Cerebellar cortex (tissue), 1 donor: ENCODE results near the gene CD33.

ENCODE experiments used
- DNase-seq: peaks from one replicate; pipeline ENCODE4 v3.0.0-alpha.2; 2015; ENCODE audit warnings: low spot score

CD33 gene

DNA sequence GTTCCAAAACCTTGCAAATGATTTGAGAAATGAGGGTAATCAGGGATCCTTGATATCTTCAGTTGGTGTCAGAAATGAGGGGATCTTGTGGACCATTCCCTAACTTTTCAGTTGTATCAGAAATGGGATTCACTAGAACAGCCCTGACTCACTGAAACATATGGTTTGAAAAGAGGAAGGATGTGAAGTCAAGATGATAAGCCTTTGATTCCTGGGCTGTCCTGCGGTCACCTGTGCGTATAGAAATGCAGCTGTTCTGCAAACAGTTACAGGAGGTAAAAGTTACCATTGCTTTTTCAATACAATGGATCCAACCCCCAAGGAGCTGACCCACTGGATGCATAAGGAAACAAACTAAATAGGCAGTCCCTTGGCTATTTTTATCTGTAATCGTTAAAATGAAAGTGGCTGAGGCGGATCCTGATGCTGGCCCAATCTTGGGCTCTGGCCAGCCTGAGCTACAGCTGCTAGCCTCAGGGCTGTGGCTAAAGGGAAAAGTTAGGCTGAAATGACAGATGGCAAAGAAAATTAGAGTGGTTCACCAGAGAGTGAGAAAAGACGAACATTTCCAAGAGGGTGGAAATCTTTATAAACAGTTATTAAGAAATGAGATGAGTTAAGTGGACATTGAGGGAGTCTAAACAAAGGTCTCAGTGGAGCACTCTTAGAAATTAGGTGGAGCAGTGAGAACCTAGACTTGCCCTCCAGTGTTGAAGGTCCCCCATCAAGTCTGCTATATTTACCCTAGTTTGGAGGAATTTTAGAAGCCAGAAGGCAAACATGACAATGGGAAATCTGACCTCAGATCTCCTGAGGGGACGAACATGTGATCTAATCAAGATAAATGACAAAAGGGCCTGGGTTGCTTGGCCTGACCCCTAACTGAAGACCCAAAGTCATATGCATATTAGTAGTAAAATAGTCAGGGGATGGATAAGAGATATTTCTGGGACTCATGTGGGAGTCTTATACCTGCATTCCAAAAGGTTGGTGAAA is 33.6 kb downstream of the CD33 start:
- DNase-seq, result no peak

- DNase-seq, result peak; percentile 91
Observed at GRCh38 chr19:51259348-51260245, 34.7 kb downstream of the CD33 start.

DNA sequence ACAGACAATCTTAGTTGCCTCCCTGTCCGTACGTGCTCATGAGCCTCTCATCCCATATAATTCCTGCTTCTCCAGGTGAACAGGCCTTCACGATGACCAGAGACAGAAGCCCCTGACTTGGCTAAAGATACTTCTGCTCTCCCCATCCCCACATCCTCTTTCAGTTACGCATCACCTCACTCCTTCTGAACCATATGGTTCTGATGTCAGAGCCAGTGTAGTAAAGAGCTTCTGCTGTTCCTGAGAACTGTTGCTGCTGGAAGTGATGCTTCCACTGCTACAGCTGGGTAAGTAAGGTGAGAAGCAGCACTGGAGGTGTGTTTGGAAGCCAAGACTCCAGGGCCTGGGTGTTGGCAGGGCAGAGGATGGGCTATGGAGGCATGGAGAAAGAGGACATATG is 38.9 kb downstream of the CD33 start:
- DNase-seq, result no peak

DNA sequence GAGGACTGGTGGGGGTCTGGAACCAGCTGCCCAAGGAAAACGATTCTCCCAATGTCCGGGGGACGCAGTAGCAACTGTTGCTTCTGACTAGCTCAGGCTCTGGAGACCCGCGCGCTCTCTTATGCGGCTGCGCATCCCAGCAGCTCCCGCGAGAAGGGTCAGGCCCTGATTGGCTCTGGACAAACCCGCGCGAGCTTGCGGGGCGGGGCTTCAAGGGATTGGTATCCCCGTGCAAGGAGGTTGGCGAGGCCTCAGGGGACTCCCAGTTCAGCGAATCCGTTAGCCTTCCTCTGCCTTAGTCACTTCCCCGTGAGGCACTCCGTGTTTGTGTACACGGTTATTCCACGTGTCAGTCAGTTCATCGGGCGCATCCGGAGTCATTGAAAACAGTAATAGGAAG is 46.2 kb downstream of the CD33 start:
- peak; percentile 42 for DNase-seq

DNA sequence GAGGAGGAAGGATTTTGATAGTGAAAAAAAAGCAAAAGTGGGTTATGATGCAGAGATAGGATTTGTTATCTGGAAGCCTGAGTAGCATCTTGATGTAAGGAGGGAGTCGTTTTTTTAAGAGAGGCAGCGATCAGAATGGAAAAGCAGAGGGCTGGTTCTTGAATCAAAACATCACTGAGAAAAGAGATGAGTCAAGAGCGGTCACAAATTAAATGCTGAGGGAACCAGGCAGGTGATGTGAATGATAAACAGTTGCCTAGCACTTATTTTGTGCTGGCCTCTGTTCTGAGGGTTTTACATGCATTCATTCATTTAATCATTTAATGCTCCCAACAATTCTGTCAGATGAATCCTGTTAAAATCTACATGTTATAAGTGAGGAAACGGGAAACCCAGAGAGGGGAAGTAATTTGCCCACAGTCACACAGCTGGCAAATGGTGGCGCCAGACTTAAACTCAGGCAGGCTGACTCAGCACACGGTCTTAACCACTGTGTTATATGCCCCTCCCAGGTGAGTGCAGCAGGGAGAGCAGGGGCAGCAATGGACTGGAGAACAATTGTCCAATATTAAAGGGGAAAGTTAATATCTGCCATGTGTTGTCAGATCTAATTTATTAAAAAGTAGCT is 47.4 kb downstream of the CD33 start:
- no peak for DNase-seq

GRCh38 chr19:51274049-51274770 is 49.3 kb downstream of the CD33 start:
- no peak for DNase-seq

- no peak for DNase-seq
Observed at GRCh38 chr19:51277112-51277511, 52.2 kb downstream of the CD33 start.

DNA sequence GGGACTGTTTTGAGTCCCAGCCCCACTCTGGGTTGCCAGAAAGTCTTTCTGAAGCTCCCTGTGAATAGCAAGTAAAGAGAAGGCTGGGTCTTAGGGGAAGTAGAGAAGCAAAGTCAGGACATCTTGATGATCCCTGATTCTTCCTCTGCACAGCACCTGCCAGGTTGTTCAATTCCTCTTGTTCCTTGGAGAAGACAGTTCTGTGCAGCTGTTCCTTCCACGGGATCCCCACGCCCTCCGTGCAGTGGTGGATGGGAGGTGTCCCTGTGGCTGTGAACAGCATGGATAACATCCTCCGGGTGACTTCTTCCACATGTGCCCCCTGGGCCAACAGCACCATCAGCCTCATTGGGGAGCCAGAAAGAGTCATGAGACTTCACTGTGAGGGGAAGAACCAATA is 57.5 kb downstream of the CD33 start:
- DNase-seq, result no peak

- no peak for DNase-seq
Observed at GRCh38 chr19:51285682-51286081, 60.8 kb downstream of the CD33 start.
